HEK293 (cell line): ENCODE data around the gene STAC2.
"Not testable (repeated sequence)": the region's sequence is repeated elsewhere in the genome, so short reads cannot be mapped to it uniquely, and the experiment has no call there.

Source experiments
- CTCF ChIA-PET: fragments of 350-600 bp; formaldehyde crosslinking; extraction: SDS; loops from one replicate; lab custom pipeline; 2021; ENCODE audit warnings: antibody characterized with exemption; lab: Yijun Ruan, JAX
- POLR2A ChIA-PET: fragments of 300-600 bp; formaldehyde crosslinking; extraction: SDS; loops from one replicate; lab custom pipeline; 2020; ENCODE audit warnings: antibody characterized with exemption, inconsistent platforms; lab: Yijun Ruan, JAX
- H3K27ac ChIP-seq: fragments of 200-500 bp; sonication (Bioruptor generic); 2 replicates; pipeline ENCODE4 v1.5.1; 2014; ENCODE audit warnings: low read depth, low read length, control low read depth, inconsistent platforms; ENCODE audit errors: extremely low read depth
- H3K36me3 ChIP-seq, 2 experiments: fragments of 200-500 bp in 1 of 2; sonication (Bioruptor generic) in 1 of 2; 1 replicate in 1 of 2; 2 replicates in 1 of 2; pipeline ENCODE4 v1.5.1; 2014 to 2017; ENCODE audit warnings: inconsistent platforms in 2 of 2, low read length in 2 of 2; ENCODE audit not compliant: control insufficient read depth in 2 of 2, insufficient read depth in 1 of 2
- H3K4me1 ChIP-seq: fragments of 200-500 bp; sonication (Bioruptor generic); 2 replicates; pipeline ENCODE4 v1.5.1; 2014; ENCODE audit warnings: mild to moderate bottlenecking, low read length, inconsistent platforms; ENCODE audit not compliant: control insufficient read depth, insufficient read depth
- H3K4me3 ChIP-seq: 2 replicates; pipeline ENCODE4 v1.5.1; 2011; ENCODE audit warnings: low read depth, mild to moderate bottlenecking, control low read depth, low read length, moderate library complexity
- H3K9me3 ChIP-seq: fragments of 200-500 bp; sonication (Bioruptor generic); 2 replicates; pipeline ENCODE4 v1.5.1; 2014; ENCODE audit warnings: low read depth, low read length, inconsistent platforms; ENCODE audit not compliant: control insufficient read depth, insufficient read depth
- BCL11A ChIP-seq: fragments of 450-650 bp; formaldehyde crosslinking; IDR thresholded peaks from 2 replicates; pipeline ENCODE4 v1.5.1; 2016; ENCODE audit warnings: low read depth, missing biosample characterization, missing genetic modification characterization
- KLF10 ChIP-seq: fragments of 450-650 bp; IDR thresholded peaks from 2 replicates; pipeline ENCODE4 v1.5.1; 2018; ENCODE audit warnings: missing biosample characterization, mild to moderate bottlenecking, missing genetic modification characterization
- RBAK ChIP-seq: fragments of 450-650 bp; formaldehyde crosslinking; IDR thresholded peaks from 2 replicates; pipeline ENCODE4 v1.5.1; 2016; ENCODE audit warnings: missing biosample characterization, missing genetic modification characterization
- SALL2 ChIP-seq: fragments of 450-650 bp; formaldehyde crosslinking; IDR thresholded peaks from 2 replicates; pipeline ENCODE4 v1.5.0; 2017; ENCODE audit warnings: missing biosample characterization, mild to moderate bottlenecking, missing genetic modification characterization, borderline replicate concordance
- SCRT1 ChIP-seq: fragments of 450-650 bp; formaldehyde crosslinking; IDR thresholded peaks from 2 replicates; pipeline ENCODE4 v1.5.1; 2016; ENCODE audit warnings: missing biosample characterization, missing genetic modification characterization, borderline replicate concordance
- SCRT2 ChIP-seq: fragments of 450-650 bp; formaldehyde crosslinking; IDR thresholded peaks from 2 replicates; pipeline ENCODE4 v1.5.1; 2016; ENCODE audit warnings: missing biosample characterization, missing genetic modification characterization
- TRIM28 ChIP-seq: IDR thresholded peaks from 2 replicates; pipeline ENCODE4 v1.6.1; 2011; ENCODE audit warnings: low read length, control low read depth, borderline replicate concordance
- YY2 ChIP-seq: fragments of 450-650 bp; formaldehyde crosslinking; IDR thresholded peaks from 2 replicates; pipeline ENCODE4 v1.5.1; 2016; ENCODE audit warnings: missing biosample characterization, missing genetic modification characterization
- ZBTB17 ChIP-seq: fragments of 450-650 bp; formaldehyde crosslinking; IDR thresholded peaks from 2 replicates; pipeline ENCODE4 v1.5.1; 2016; ENCODE audit warnings: missing biosample characterization, missing genetic modification characterization
- ZNF214 ChIP-seq: fragments of 450-650 bp; formaldehyde crosslinking; IDR thresholded peaks from 2 replicates; pipeline ENCODE4 v1.5.1; 2017; ENCODE audit warnings: missing biosample characterization, mild to moderate bottlenecking, missing genetic modification characterization, borderline replicate concordance
- ZNF350 ChIP-seq: fragments of 450-650 bp; formaldehyde crosslinking; IDR thresholded peaks from 2 replicates; pipeline ENCODE4 v1.5.0; 2017; ENCODE audit warnings: missing biosample characterization, mild to moderate bottlenecking, missing genetic modification characterization
- ZNF596 ChIP-seq: fragments of 450-650 bp; IDR thresholded peaks from 2 replicates; pipeline ENCODE4 v1.5.0; 2018; ENCODE audit warnings: missing biosample characterization, mild to moderate bottlenecking, missing genetic modification characterization, moderate library complexity
- ZXDB ChIP-seq: fragments of 450-650 bp; formaldehyde crosslinking; IDR thresholded peaks from 2 replicates; pipeline ENCODE4 v1.5.1; 2016; ENCODE audit warnings: missing biosample characterization, missing genetic modification characterization
- TF ChIP-seq, protein P1 (sequence below): fragments of 450-650 bp; formaldehyde crosslinking; IDR thresholded peaks from 2 replicates; pipeline ENCODE4 v1.5.1; 2017; ENCODE audit warnings: missing biosample characterization, mild to moderate bottlenecking, missing genetic modification characterization, moderate library complexity
- TF ChIP-seq, protein P2 (sequence below): fragments of 450-650 bp; formaldehyde crosslinking; IDR thresholded peaks from 2 replicates; pipeline ENCODE4 v1.5.1; 2016; ENCODE audit warnings: missing biosample characterization, missing genetic modification characterization

Gene STAC2

DNA sequence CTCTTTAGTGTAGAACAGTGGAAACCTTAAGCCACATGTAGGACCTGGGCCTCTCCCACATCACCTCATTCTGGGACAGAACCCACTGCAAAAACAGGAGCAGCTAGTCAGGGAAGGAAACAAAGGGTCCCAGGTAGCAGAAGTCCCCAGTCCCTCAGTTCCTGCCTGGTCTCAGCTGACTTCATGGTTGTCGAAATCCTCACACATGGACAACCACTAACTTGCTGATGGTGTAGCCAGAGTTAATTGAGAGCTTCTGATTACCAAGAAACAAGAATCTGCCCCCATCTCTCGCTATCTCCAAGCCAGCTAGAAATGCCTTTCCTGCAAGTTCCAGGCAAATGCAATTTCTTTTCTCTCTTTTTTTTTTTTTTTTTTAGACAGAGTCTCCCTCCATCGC lies 56.2 kb downstream of the STAC2 start:
- TF ChIP-seq ZNF596 (tag by site-specific recombination), result no peak
- TF ChIP-seq RBAK, result no peak
- TF ChIP-seq TRIM28, result no peak
- no peak for TF ChIP-seq ZNF350 (tag by site-specific recombination)
- TF ChIP-seq YY2 (tag by site-specific recombination), result no peak
- no peak for TF ChIP-seq BCL11A (tag by site-specific recombination)
- no peak for TF ChIP-seq SALL2 (tag by site-specific recombination)
- no peak for TF ChIP-seq SCRT2 (tag by site-specific recombination)
- TF ChIP-seq, protein P1, sequence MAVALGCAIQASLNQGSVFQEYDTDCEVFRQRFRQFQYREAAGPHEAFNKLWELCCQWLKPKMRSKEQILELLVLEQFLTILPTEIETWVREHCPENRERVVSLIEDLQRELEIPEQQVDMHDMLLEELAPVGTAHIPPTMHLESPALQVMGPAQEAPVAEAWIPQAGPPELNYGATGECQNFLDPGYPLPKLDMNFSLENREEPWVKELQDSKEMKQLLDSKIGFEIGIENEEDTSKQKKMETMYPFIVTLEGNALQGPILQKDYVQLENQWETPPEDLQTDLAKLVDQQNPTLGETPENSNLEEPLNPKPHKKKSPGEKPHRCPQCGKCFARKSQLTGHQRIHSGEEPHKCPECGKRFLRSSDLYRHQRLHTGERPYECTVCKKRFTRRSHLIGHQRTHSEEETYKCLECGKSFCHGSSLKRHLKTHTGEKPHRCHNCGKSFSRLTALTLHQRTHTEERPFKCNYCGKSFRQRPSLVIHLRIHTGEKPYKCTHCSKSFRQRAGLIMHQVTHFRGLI (tag by site-specific recombination), result peak; percentile 24; the same call in 1 of the 2 replicates
- ChIA-PET POLR2A (interaction anchor here (0.5 to 3.0 kb wide), 3 partner anchors 31 to 128 kb away, joined by 3 to 22 read pairs (median 4); partner anchors contain the start of gene RPL19), CTCF (interaction anchor here (0.6 to 6.4 kb wide), 7 partner anchors 9 to 494 kb away, joined by 3 to 58 read pairs (median 6); no protein-coding TSS in a partner anchor)
- Histone ChIP-seq H3K27ac (no peak overlapping the region), H3K36me3 (no peaks in the 10 kb centered on the region), H3K4me3 (no peak overlapping the region), H3K4me1 (0 out of 2 replicates have a peak, but pooled peaks cover 4% of the 10 kb centered on the region), H3K9me3 (no peaks in the 10 kb centered on the region)

DNA sequence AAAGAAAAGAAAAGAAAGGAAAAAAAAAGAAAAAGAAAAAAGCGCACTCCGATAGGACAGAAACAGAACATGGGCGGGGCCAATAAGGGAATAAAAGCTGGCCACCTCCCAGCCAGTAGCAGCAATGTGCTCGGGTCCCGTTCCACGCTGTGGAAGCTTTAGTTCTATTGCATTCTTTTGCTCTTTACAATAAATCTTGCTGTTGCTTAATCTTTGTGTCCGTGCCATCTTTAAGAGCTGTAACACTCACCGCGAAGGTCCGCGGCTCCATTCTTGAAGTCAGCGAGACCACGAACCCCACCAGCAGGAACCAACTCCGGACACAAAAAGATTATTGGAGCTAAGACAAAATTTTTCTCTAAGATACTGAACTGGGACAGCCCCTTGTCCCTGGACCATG lies 56.6 kb downstream of the STAC2 start:
- CTCF ChIA-PET, result interaction anchor here (0.6 to 6.4 kb wide), 7 partner anchors 9 to 493 kb away, joined by 3 to 58 read pairs (median 6); no protein-coding TSS in a partner anchor
- TF ChIP-seq SCRT1, result no peak
- Histone ChIP-seq H3K4me1 (0 out of 2 replicates have a peak, but pooled peaks cover 4% of the 10 kb centered on the region), H3K4me3 (no peak overlapping the region), H3K9me3 (no peaks in the 10 kb centered on the region), H3K36me3 (no peaks in the 10 kb centered on the region), H3K27ac (no peak overlapping the region)
- POLR2A ChIA-PET, result interaction anchor here (0.6 to 3.0 kb wide), 2 partner anchors 31 to 128 kb away, joined by 4 to 22 read pairs; partner anchors contain the start of gene RPL19

DNA sequence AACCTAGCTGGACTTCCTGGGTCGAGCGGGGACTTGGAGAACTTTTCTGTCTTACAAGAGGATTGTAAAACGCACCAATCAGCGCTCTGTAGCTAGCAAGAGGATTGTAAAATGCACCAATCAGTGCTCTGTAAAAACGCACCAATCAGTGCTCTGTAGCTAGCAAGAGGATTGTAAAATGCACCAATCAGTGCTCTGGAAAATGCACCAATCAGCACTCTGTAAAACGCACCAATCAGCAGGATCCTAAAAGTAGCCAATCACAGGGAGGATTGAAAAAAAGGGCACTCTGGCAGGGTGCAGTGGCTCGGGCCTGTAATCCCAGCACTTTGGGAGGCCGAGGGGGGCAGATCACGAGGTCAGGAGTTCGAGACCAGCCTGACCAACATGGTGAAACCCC lies 57.2 kb downstream of the STAC2 start:
- H3K27ac ChIP-seq, H3K36me3 ChIP-seq, H3K4me1 ChIP-seq, H3K9me3 ChIP-seq, H3K4me3 ChIP-seq: not testable (repeated sequence)
- CTCF ChIA-PET, result interaction anchor here (0.6 to 6.4 kb wide), 3 partner anchors 10 to 570 kb away, joined by 4 to 58 read pairs (median 6); no protein-coding TSS in a partner anchor
- POLR2A ChIA-PET, result interaction anchor here (3.0 kb wide), 1 partner anchor 32 kb away, joined by 22 read pairs; the partner anchor contains the start of gene RPL19

DNA sequence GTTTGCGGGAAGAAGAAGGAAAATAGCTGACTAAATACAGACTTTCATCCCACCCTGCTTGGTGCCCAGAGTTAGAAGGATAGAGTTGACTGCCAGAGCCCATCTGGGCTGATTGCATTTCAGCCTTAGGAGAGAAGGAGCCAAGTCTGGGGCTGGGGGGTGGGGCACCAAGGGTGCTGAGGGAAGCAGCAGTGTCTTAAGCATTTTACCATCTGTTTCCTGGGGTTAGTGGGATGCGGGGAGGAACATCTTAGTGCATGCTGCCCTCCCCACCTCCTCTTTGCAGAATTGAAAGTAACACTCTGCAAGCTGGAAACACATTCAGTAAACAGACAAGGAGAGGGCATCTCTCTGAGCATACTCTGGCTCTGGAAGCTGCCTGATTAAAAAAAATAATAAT lies 58.3 kb downstream of the STAC2 start:
- no peak overlapping the region for H3K27ac ChIP-seq
- ChIA-PET CTCF (interaction anchor here (0.7 to 7.0 kb wide), 7 partner anchors 8 to 431 kb away, joined by 4 to 183 read pairs (median 16); no protein-coding TSS in a partner anchor), POLR2A (interaction anchor here (0.6 to 1.1 kb wide), 2 partner anchors 13 to 14 kb away, joined by 4 read pairs; no protein-coding TSS in a partner anchor)
- H3K9me3 ChIP-seq, result no peaks in the 10 kb centered on the region
- TF ChIP-seq, protein P2, sequence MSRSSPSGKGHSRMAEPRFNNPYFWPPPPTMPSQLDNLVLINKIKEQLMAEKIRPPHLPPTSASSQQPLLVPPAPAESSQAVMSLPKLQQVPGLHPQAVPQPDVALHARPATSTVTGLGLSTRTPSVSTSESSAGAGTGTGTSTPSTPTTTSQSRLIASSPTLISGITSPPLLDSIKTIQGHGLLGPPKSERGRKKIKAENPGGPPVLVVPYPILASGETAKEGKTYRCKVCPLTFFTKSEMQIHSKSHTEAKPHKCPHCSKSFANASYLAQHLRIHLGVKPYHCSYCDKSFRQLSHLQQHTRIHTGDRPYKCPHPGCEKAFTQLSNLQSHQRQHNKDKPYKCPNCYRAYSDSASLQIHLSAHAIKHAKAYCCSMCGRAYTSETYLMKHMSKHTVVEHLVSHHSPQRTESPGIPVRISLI, result no peak
- TF ChIP-seq KLF10 (tag by site-specific recombination), result no peak
- no peak for TF ChIP-seq ZNF214 (tag by site-specific recombination)
- no peak for TF ChIP-seq ZXDB
- TF ChIP-seq ZBTB17 (tag by site-specific recombination), result 0 out of 2 replicates have a peak, but pooled peaks have one; percentile 27
- H3K36me3 ChIP-seq, result no peaks in the 10 kb centered on the region
- H3K4me3 ChIP-seq, result no peak overlapping the region
- H3K4me1 ChIP-seq, result 0 out of 2 replicates have a peak, but pooled peaks cover 4% of the 10 kb centered on the region
